HAP-1 (cell line): ENCODE results near the gene ARL16.
A peak's percentile ranks its signal among the peaks of the same experiment; 100 is the strongest.

Experiments
- DNase-seq, 2 experiments: peaks; one replicate each; pipeline ENCODE4 v3.0.0-alpha.2; 2016 to 2020; ENCODE audit warnings: low spot score in 2 of 2
- H3K27me3 ChIP-seq: fragments of 250-450 bp; sonication (Bioruptor Pico); 2 replicates; pipeline ENCODE4 v1.5.1; 2020; ENCODE audit warnings: low read depth, mild to moderate bottlenecking, moderate library complexity
- H3K36me3 ChIP-seq: fragments of 250-450 bp; sonication (Bioruptor Pico); replicated peaks from 2 replicates; pipeline ENCODE4 v1.5.1; 2020; ENCODE audit warnings: mild to moderate bottlenecking
- H3K4me1 ChIP-seq: fragments of 250-450 bp; sonication (Bioruptor Pico); 2 replicates; pipeline ENCODE4 v1.5.1; 2020; ENCODE audit warnings: mild to moderate bottlenecking
- H3K4me3 ChIP-seq: fragments of 250-450 bp; sonication (Bioruptor Pico); 2 replicates; pipeline ENCODE4 v1.5.1; 2020; ENCODE audit warnings: mild to moderate bottlenecking, moderate library complexity
- H3K9me3 ChIP-seq: fragments of 250-450 bp; sonication (Bioruptor Pico); 2 replicates; pipeline ENCODE4 v1.5.1; 2020; ENCODE audit warnings: mild to moderate bottlenecking, moderate library complexity
- in situ Hi-C: fragments of 300-500 bp; cut with MboI; formaldehyde crosslinking; loops from 3 replicates; pipeline ENCODE4 v1.14.3; 2020; ENCODE audit warnings: low sequenced_read_pairs, inconsistent platforms, mixed read lengths

ARL16 gene

GRCh38 chr17:81706757-81707624 is 23.4 kb upstream of the ARL16 start:
- H3K27me3 ChIP-seq, result no peaks in the 10 kb centered on the region
- DNase-seq, result no peak
- peaks cover 12% of the 10 kb centered on the region for H3K4me1 ChIP-seq
- no peaks in the 10 kb centered on the region for H3K9me3 ChIP-seq
- H3K36me3 ChIP-seq, result peaks cover 62% of the 10 kb centered on the region
- H3K4me3 ChIP-seq, result no peak overlapping the region
- in situ Hi-C loops, result no loop called here

- peaks cover 70% of the 10 kb centered on the region for H3K36me3 ChIP-seq
- no peaks in the 10 kb centered on the region for H3K9me3 ChIP-seq
- peaks cover 13% of the 10 kb centered on the region for H3K4me1 ChIP-seq
- H3K27me3 ChIP-seq, result no peaks in the 10 kb centered on the region
- H3K4me3 ChIP-seq, result no peak overlapping the region
- DNase-seq, result no peak
- in situ Hi-C loops, result no loop called here
Observed at GRCh38 chr17:81706232-81706611, 22.6 kb upstream of the ARL16 start.

- Histone ChIP-seq H3K9me3 (no peaks in the 10 kb centered on the region), H3K4me1 (peaks cover 9% of the 10 kb centered on the region), H3K36me3 (peaks cover 75% of the 10 kb centered on the region), H3K4me3 (no peak overlapping the region), H3K27me3 (no peaks in the 10 kb centered on the region)
- no peak for DNase-seq
- in situ Hi-C loops, result no loop called here
Observed at GRCh38 chr17:81705518-81706231, 22.1 kb upstream of the ARL16 start.

- H3K4me3 ChIP-seq, result peak overlapping the region; percentile 80
- DNase-seq, result no peak
- in situ Hi-C loops, result no loop called here
- peaks cover 86% of the 10 kb centered on the region for H3K36me3 ChIP-seq
- H3K4me1 ChIP-seq, result peaks cover 8% of the 10 kb centered on the region
- H3K9me3 ChIP-seq, result no peaks in the 10 kb centered on the region
- no peaks in the 10 kb centered on the region for H3K27me3 ChIP-seq
Observed at GRCh38 chr17:81703747-81704654, 20.4 kb upstream of the ARL16 start.

- peaks cover 8% of the 10 kb centered on the region for H3K4me1 ChIP-seq
- in situ Hi-C loops, result no loop called here
- DNase-seq, result peak; percentile 94
- peak within 1 kb of the TSS; percentile 80 for H3K4me3 ChIP-seq
- no peaks in the 10 kb centered on the region for H3K9me3 ChIP-seq
- no peaks in the 10 kb centered on the region for H3K27me3 ChIP-seq
- H3K36me3 ChIP-seq, result peaks cover 87% of the 10 kb centered on the region
Observed at GRCh38 chr17:81702934-81703746, 19.5 kb upstream of the ARL16 start, which contains the start of gene MRPL12. TSS of gene MRPL12 (plus strand) at chr17:81703367. CDS start at chr17:81703502, 135 bp downstream.

GRCh38 chr17:81701288-81702071 is 17.9 kb upstream of the ARL16 start:
- no peak for DNase-seq
- in situ Hi-C loops, result no loop called here
- H3K4me3 ChIP-seq, result peak overlapping the region; percentile 80
- peaks cover 85% of the 10 kb centered on the region for H3K36me3 ChIP-seq
- H3K27me3 ChIP-seq, result no peaks in the 10 kb centered on the region
- H3K4me1 ChIP-seq, result peaks cover 8% of the 10 kb centered on the region
- no peaks in the 10 kb centered on the region for H3K9me3 ChIP-seq

GRCh38 chr17:81700353-81701287 is 17.0 kb upstream of the ARL16 start:
- Histone ChIP-seq H3K27me3 (no peaks in the 10 kb centered on the region), H3K4me1 (peaks cover 8% of the 10 kb centered on the region), H3K4me3 (peak overlapping the region; percentile 80), H3K36me3 (peaks cover 85% of the 10 kb centered on the region), H3K9me3 (no peaks in the 10 kb centered on the region)
- DNase-seq, result no peak
- in situ Hi-C loops, result no loop called here

GRCh38 chr17:81697261-81698044 is 13.9 kb upstream of the ARL16 start:
- peaks cover 87% of the 10 kb centered on the region for H3K36me3 ChIP-seq
- no peak overlapping the region for H3K4me3 ChIP-seq
- DNase-seq, result no peak
- no peaks in the 10 kb centered on the region for H3K27me3 ChIP-seq
- no peaks in the 10 kb centered on the region for H3K9me3 ChIP-seq
- H3K4me1 ChIP-seq, result peaks cover 8% of the 10 kb centered on the region
- in situ Hi-C loops, result no loop called here

- Histone ChIP-seq H3K9me3 (no peaks in the 10 kb centered on the region), H3K4me3 (no peak overlapping the region), H3K27me3 (no peaks in the 10 kb centered on the region), H3K36me3 (peaks cover 88% of the 10 kb centered on the region), H3K4me1 (peaks cover 3% of the 10 kb centered on the region)
- in situ Hi-C loops, result no loop called here
- no peak for DNase-seq
Observed at GRCh38 chr17:81696218-81696941, 12.8 kb upstream of the ARL16 start.

GRCh38 chr17:81695801-81696200 is 12.2 kb upstream of the ARL16 start:
- DNase-seq, result no peak
- no peaks in the 10 kb centered on the region; the same call in none of the 2 replicates for H3K4me1 ChIP-seq
- no peaks in the 10 kb centered on the region for H3K9me3 ChIP-seq
- in situ Hi-C loops, result no loop called here
- H3K36me3 ChIP-seq, result peaks cover 86% of the 10 kb centered on the region
- no peak overlapping the region for H3K4me3 ChIP-seq
- no peaks in the 10 kb centered on the region for H3K27me3 ChIP-seq
